ENCODE measurements around the gene LATS2. TPM values are rescaled to one million over a fixed set of nuclear protein-coding genes. Genes with fewer than 3 reads are reported as not detected.
"Not testable (repeated sequence)": the region's sequence is repeated elsewhere in the genome, so short reads cannot be mapped to it uniquely, and the experiment has no call there.

LATS2 gene
- total RNA-seq, 3 donors from 2014 or later: 15.1 to 35.2 (median 21.6) TPM

- TF ChIP-seq POLR2AphosphoS5 (IDR thresholded peaks at IDR 0.05): no peak
- no peak for TF ChIP-seq POLR2A (IDR thresholded peaks at IDR 0.05)
- no peak for TF ChIP-seq CTCF (IDR thresholded peaks at IDR 0.05)
- no peak overlapping the region for H3K4me3 ChIP-seq
- no peaks in the 10 kb centered on the region for H3K36me3 ChIP-seq
- no peak for DNase-seq (ENCODE audit: low spot score in 2 of 2)
- no peaks in the 10 kb centered on the region for H3K9me3 ChIP-seq
- intact Hi-C loops (cut with DNase I; ENCODE audit: low total_unique reads): loop anchor here (2.0 to 5.0 kb wide), 2 partner anchors 38 to 62 kb away; no protein-coding TSS in a partner anchor
- no peak overlapping the region for H3K27ac ChIP-seq
- no peaks in the 10 kb centered on the region for H3K27me3 ChIP-seq
- H3K4me1 ChIP-seq: no peaks in the 10 kb centered on the region
These were observed 92.2 kb downstream of the LATS2 start for GRCh38 chr13:20969182-20969581.

GRCh38 chr13:20968745-20969144, 92.6 kb downstream of the LATS2 start:
- DNase-seq (ENCODE audit: low spot score in 2 of 2): no peak
- intact Hi-C loops (cut with DNase I; ENCODE audit: low total_unique reads): loop anchor here (2.0 to 5.0 kb wide), 2 partner anchors 39 to 62 kb away; no protein-coding TSS in a partner anchor
- H3K27me3 ChIP-seq: no peaks in the 10 kb centered on the region

GRCh38 chr13:20967340-20967739, 94.0 kb downstream of the LATS2 start:
- intact Hi-C loops (cut with DNase I; ENCODE audit: low total_unique reads): loop anchor here (5.0 kb wide), 1 partner anchor 40 kb away; no protein-coding TSS in a partner anchor
- no peak overlapping the region for H3K4me3 ChIP-seq
- H3K9me3 ChIP-seq: no peaks in the 10 kb centered on the region
- DNase-seq (ENCODE audit: low spot score in 2 of 2): no peak
- H3K36me3 ChIP-seq: no peaks in the 10 kb centered on the region
- H3K27me3 ChIP-seq: no peaks in the 10 kb centered on the region
- no peaks in the 10 kb centered on the region for H3K4me1 ChIP-seq
- TF ChIP-seq POLR2AphosphoS5 (IDR thresholded peaks at IDR 0.05) (no peak), POLR2A (IDR thresholded peaks at IDR 0.05) (no peak), CTCF (IDR thresholded peaks at IDR 0.05) (no peak)
- no peak overlapping the region for H3K27ac ChIP-seq

More at GRCh38 chr13:20968745-20969144, 92.6 kb downstream of the LATS2 start:
- H3K27ac ChIP-seq: no peak overlapping the region
- TF ChIP-seq POLR2AphosphoS5 (IDR thresholded peaks at IDR 0.05): no peak
- no peak for TF ChIP-seq POLR2A (IDR thresholded peaks at IDR 0.05)
- TF ChIP-seq CTCF (IDR thresholded peaks at IDR 0.05): no peak
- no peaks in the 10 kb centered on the region for H3K4me1 ChIP-seq
- no peaks in the 10 kb centered on the region for H3K36me3 ChIP-seq
- no peaks in the 10 kb centered on the region for H3K9me3 ChIP-seq
- H3K4me3 ChIP-seq: no peak overlapping the region

GRCh38 chr13:20964904-20965303, 96.5 kb downstream of the LATS2 start:
- H3K4me1 ChIP-seq: no peaks in the 10 kb centered on the region
- no peak for TF ChIP-seq POLR2AphosphoS5 (IDR thresholded peaks at IDR 0.05)
- TF ChIP-seq POLR2A (IDR thresholded peaks at IDR 0.05): no peak
- no peak for TF ChIP-seq CTCF (IDR thresholded peaks at IDR 0.05)
- H3K27me3 ChIP-seq: no peaks in the 10 kb centered on the region
- DNase-seq (ENCODE audit: low spot score in 2 of 2): no peak
- no peak overlapping the region for H3K27ac ChIP-seq
- no peak overlapping the region for H3K4me3 ChIP-seq
- no peaks in the 10 kb centered on the region for H3K36me3 ChIP-seq
- intact Hi-C loops (cut with DNase I; ENCODE audit: low total_unique reads): loop anchor here (5.0 kb wide), 1 partner anchor 42 kb away; no protein-coding TSS in a partner anchor
- H3K9me3 ChIP-seq: no peaks in the 10 kb centered on the region

- DNase-seq (ENCODE audit: low spot score in 2 of 2); H3K27me3 ChIP-seq; H3K36me3 ChIP-seq; H3K4me1 ChIP-seq; H3K9me3 ChIP-seq; intact Hi-C loops (cut with DNase I; ENCODE audit: low total_unique reads); H3K27ac ChIP-seq: not testable (repeated sequence)
- H3K4me3 ChIP-seq: peak overlapping the region in 1 of 3 donors; percentile 18
These were observed 99.7 kb downstream of the LATS2 start for GRCh38 chr13:20961663-20962062.
